ENCODE data around the gene MPPED1.

DNA sequence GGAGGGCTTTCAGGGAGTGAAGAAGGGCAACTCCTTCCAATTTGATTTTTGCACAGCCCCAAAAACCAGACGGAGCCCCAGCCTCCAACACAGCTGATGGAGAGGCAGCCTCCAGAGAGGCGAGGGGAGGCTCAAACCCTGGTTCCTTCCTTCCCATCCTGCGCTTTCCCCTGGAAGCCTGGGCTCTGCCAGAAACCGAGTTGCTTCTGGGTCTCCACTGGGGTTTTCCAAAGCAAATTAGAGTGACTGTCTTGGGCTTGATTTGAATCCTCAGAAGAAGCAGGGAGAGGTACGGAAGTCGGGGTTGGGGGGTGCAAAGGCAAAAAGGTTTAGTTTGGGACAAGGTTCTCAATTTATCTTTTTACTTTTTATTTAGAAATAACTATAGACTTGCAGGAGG, 129.2 kb downstream of the MPPED1 start:
- TF ChIP-seq, protein P1, sequence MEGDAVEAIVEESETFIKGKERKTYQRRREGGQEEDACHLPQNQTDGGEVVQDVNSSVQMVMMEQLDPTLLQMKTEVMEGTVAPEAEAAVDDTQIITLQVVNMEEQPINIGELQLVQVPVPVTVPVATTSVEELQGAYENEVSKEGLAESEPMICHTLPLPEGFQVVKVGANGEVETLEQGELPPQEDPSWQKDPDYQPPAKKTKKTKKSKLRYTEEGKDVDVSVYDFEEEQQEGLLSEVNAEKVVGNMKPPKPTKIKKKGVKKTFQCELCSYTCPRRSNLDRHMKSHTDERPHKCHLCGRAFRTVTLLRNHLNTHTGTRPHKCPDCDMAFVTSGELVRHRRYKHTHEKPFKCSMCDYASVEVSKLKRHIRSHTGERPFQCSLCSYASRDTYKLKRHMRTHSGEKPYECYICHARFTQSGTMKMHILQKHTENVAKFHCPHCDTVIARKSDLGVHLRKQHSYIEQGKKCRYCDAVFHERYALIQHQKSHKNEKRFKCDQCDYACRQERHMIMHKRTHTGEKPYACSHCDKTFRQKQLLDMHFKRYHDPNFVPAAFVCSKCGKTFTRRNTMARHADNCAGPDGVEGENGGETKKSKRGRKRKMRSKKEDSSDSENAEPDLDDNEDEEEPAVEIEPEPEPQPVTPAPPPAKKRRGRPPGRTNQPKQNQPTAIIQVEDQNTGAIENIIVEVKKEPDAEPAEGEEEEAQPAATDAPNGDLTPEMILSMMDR (IDR thresholded peaks at IDR 0.05), result no peak
- TF ChIP-seq EP300 (IDR thresholded peaks at IDR 0.05) (no peak), POLR2AphosphoS5 (IDR thresholded peaks at IDR 0.05) (no peak)

All from suprapubic skin (tissue), 4 donors.